Spleen (tissue), 11 donors: Measurements from ENCODE around the gene CHPF. TPM values are rescaled to one million over a fixed set of nuclear protein-coding genes. Genes with fewer than 3 reads are reported as not detected.

Experiments
- DNase-seq: peaks from one replicate; pipeline ENCODE4 v3.0.0-alpha.2; 2020
- H3K27ac ChIP-seq, 8 donors: fragments of 200-600 bp; sonication (generic) in 7 of 8; 1 replicate in 4 of 8; 2 replicates in 4 of 8; pipeline versions ENCODE4 v1.5.0 to v1.8.0; 2016 to 2021; ENCODE audit warnings: inconsistent platforms in 4 of 8, mild to moderate bottlenecking in 4 of 8, moderate library complexity in 1 of 8
- H3K27me3 ChIP-seq, 7 donors: fragments of 200-600 bp; sonication (generic) in 6 of 7; replicated peaks in 1 of 7; 1 replicate in 4 of 7; 2 replicates in 3 of 7; pipeline versions ENCODE4 v1.5.0 to v1.8.0; 2016 to 2021; ENCODE audit warnings: inconsistent platforms in 3 of 7, mild to moderate bottlenecking in 1 of 7
- H3K36me3 ChIP-seq, 6 donors: fragments of 200-600 bp; sonication (generic) in 5 of 6; 1 replicate in 4 of 6; 2 replicates in 2 of 6; pipeline versions ENCODE4 v1.5.0 to v1.8.0; 2016 to 2021; ENCODE audit warnings: inconsistent platforms in 2 of 6
- H3K4me1 ChIP-seq, 6 donors: fragments of 200-600 bp; sonication (generic) in 5 of 6; 1 replicate in 3 of 6; 2 replicates in 3 of 6; pipeline versions ENCODE4 v1.5.0 to v1.8.0; 2016 to 2021; ENCODE audit warnings: inconsistent platforms in 3 of 6
- H3K4me3 ChIP-seq, 8 donors: fragments of 200-600 bp; sonication (generic) in 7 of 8; 1 replicate in 4 of 8; 2 replicates in 4 of 8; pipeline versions ENCODE4 v1.5.0 to v1.8.0; 2016 to 2021; ENCODE audit warnings: inconsistent platforms in 4 of 8, mild to moderate bottlenecking in 4 of 8, moderate library complexity in 2 of 8
- H3K9me3 ChIP-seq, 8 donors: fragments of 200-600 bp; sonication (generic) in 7 of 8; 1 replicate in 4 of 8; 2 replicates in 4 of 8; pipeline versions ENCODE4 v1.5.0 to v1.8.0; 2016 to 2021; ENCODE audit warnings: inconsistent platforms in 4 of 8
- CTCF ChIP-seq, 11 experiments: fragments of 200-600 bp in 7 of 11; fragments of 450-650 bp in 4 of 11; sonication (generic) in 4 of 11; IDR thresholded peaks in 8 of 11; conservative IDR thresholded peaks in 3 of 11; 1 replicate in 7 of 11; 2 replicates in 4 of 11; pipeline versions ENCODE4 v1.4.0 to v1.8.0; 2016 to 2021; ENCODE audit warnings: antibody characterized with exemption in 11 of 11, inconsistent platforms in 4 of 11, mild to moderate bottlenecking in 1 of 11
- POLR2A ChIP-seq, 3 donors: fragments of 450-650 bp; IDR thresholded peaks; one replicate each; pipeline ENCODE4 v1.5.1; 2017; ENCODE audit warnings: antibody characterized with exemption in 3 of 3, mild to moderate bottlenecking in 1 of 3
- POLR2AphosphoS5 ChIP-seq, 3 donors: sonication (generic); formaldehyde crosslinking; IDR thresholded peaks; one replicate each; pipeline ENCODE4 v1.5.1; 2017; ENCODE audit warnings: antibody characterized with exemption in 3 of 3
- WGBS, 5 donors: extraction: QIAGEN DNeasy Blood & Tissue Kit in 3 of 5; methylation state at CpG; one replicate each; pipeline versions ENCODE4 v1.1.5 to v1.1.7; 2013 to 2018; 5-methylcytosine and 5-hydroxymethylcytosine counted together
- intact Hi-C: fragments of 100-400 bp; cut with DNase I; formaldehyde crosslinking; loops from one replicate; pipeline ENCODE4 v1.15.0; 2023; ENCODE audit warnings: low total_unique reads
- polyA plus RNA-seq, 3 donors: library from polyadenylated mRNA; stranded (reverse); fragments of 200-250 nt; gene quantifications; one replicate each; pipeline ENCODE4 v1.2.1, GENCODE V29; 2013
- total RNA-seq, 7 donors: library from RNA; depleted of rRNA in 3 of 7; stranded (reverse); fragments of >200 nt in 3 of 7; fragmentation: NEBNext Ultra II Directional in 4 of 7; extraction: Animal tissue kit (Norgen Biotek cat#: 25700) in 4 of 7; gene quantifications; one replicate each; pipeline versions ENCODE4 v1.1.0 to v1.2.1, GENCODE V29; 2016 to 2021
- donor health status: healthy with polysubstance abuse.
- donor health status: DM: no; HTN: no; CAD: no; lungs with moderate emphysema.
- donor health status: DM: no; HTN: no; CAD: no.
- donor health status: Bipolar disorder and iron deficiency.
- donor health status: healthy.
- donor health status: DM: no; HTN: no; CAD: no.
- donor health status: DM: yes; HTN: yes; CAD: no.

Gene CHPF
- total and polyA plus RNA-seq, 10 donors, result 2.8 to 26.2 (median 13.2) TPM

GRCh38 chr2:219499555-219499954 is 44.1 kb downstream of the CHPF start:
- Histone ChIP-seq H3K9me3 (no peaks in the 10 kb centered on the region), H3K4me3 (peak overlapping the region in 6 of 8 donors; percentile 76 to 94 (median 81)), H3K27ac (peak overlapping the region in 1 of 8 donors; percentile 94), H3K4me1 (peaks cover 19 to 49% (median 32%) of the 10 kb centered on the region in 6 donors), H3K27me3 (peaks cover 8 to 37% (median 33%) of the 10 kb centered on the region in 7 donors), H3K36me3 (peaks cover 0 to 37% (median 21%) of the 10 kb centered on the region in 6 donors)
- intact Hi-C loops, result no loop called here
- 70 to 86% (median 85%) methylated on average over 1 of the region's 1 CpG for WGBS, 5 donors
- no peak for DNase-seq
- TF ChIP-seq POLR2A (IDR thresholded peaks at IDR 0.05) (no peak), CTCF (IDR thresholded peaks at IDR 0.05 in 8 of 11, conservative IDR thresholded peaks at IDR 0.05 in 3 of 11) (no peak), POLR2AphosphoS5 (IDR thresholded peaks at IDR 0.05) (no peak)

DNA sequence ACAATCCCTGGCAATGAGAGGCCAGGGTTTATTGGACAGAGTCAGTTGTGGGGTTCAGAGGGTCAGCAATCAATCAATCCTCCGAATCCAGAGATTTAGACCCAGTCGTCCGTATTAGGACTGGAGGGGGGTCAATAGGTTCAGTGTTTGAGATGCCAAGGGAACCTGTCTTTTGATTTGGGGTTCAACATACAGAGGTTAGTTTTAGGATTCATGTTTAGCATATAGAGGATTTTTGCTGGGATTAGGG is 44.6 kb downstream of the CHPF start:
- H3K4me1 ChIP-seq, result peaks cover 19 to 49% (median 32%) of the 10 kb centered on the region in 6 donors
- H3K27me3 ChIP-seq, result peaks cover 8 to 42% (median 38%) of the 10 kb centered on the region in 7 donors
- no peaks in the 10 kb centered on the region for H3K9me3 ChIP-seq
- WGBS, 5 donors, result 0 to 3% (median 0%) methylated on average over 3 of the region's 3 CpGs
- no peak for TF ChIP-seq CTCF (IDR thresholded peaks at IDR 0.05 in 8 of 11, conservative IDR thresholded peaks at IDR 0.05 in 3 of 11)
- TF ChIP-seq POLR2A (IDR thresholded peaks at IDR 0.05), result no peak
- TF ChIP-seq POLR2AphosphoS5 (IDR thresholded peaks at IDR 0.05), result no peak
- H3K27ac ChIP-seq, result peak overlapping the region; percentile 79 to 96 (median 93)
- peaks cover 0 to 31% (median 15%) of the 10 kb centered on the region in 6 donors for H3K36me3 ChIP-seq
- H3K4me3 ChIP-seq, result peak overlapping the region; percentile 71 to 94 (median 80)
- no peak for DNase-seq
- intact Hi-C loops, result no loop called here

DNA sequence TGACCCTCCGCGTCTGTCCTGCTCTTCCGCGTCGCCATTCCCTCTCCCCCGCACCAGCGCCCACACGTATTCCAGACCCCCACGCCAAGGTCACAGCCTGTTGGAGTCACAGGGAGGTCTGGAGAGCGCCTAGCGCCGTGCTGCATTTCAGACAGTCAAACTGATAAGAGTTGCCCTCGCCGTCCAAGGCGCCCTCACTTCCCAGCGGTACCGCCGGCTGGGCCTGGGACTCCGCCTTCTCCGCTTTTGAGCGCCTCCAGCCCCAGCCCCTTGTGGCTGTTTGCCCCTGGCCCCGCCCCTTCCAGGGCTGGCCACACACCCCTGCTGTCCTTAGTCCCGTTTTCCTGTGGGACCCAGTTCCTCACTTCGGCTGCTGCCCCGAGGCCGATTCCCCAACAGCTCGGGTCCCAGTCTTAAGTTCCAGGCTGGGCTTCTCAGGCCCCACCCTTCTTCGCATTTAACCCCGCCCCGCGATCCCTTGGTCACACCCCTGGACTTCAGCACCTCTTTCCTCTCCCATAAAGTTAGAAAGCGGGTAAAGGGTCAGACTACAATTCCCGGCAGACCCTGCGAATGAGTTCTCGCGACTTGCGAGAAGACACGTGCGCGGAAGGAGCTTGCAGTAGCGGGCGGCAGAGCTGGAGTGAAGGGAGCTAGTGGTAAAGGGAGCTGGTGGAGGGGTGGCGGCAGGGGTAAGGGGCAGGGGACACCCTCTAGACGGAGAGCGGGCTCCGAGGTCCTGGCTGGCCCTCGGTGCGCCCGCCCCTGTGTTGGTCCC is 45.1 kb downstream of the CHPF start, which contains the start of gene GMPPA:
TSS of gene GMPPA (plus strand) at position 612 of the 778 bp plus-strand sequence. CDS start 1,085 bp downstream, outside the sequence.
- peak within 1 kb of the TSS; percentile 79 to 96 (median 93) for H3K27ac ChIP-seq
- TF ChIP-seq POLR2AphosphoS5 (IDR thresholded peaks at IDR 0.05), result peak; percentile 91 to 99 (median 96)
- peak in 6 of 11 experiments; percentile 18 to 44 (median 29) for TF ChIP-seq CTCF (IDR thresholded peaks at IDR 0.05 in 8 of 11, conservative IDR thresholded peaks at IDR 0.05 in 3 of 11)
- peak in 1 of 3 donors; percentile 28 for TF ChIP-seq POLR2A (IDR thresholded peaks at IDR 0.05)
- peaks cover 0 to 26% (median 10%) of the 10 kb centered on the region in 6 donors for H3K36me3 ChIP-seq
- peaks cover 19 to 49% (median 32%) of the 10 kb centered on the region in 6 donors for H3K4me1 ChIP-seq
- DNase-seq, result peak; percentile 98
- H3K27me3 ChIP-seq, result peaks cover 8 to 48% (median 43%) of the 10 kb centered on the region in 7 donors
- intact Hi-C loops, result no loop called here
- H3K9me3 ChIP-seq, result no peaks in the 10 kb centered on the region
- 0 to 1% (median 1%) methylated on average over 49 of the region's 49 CpGs for WGBS, 5 donors
- H3K4me3 ChIP-seq, result peak within 1 kb of the TSS; percentile 71 to 94 (median 80)
